ENCODE data around the gene NR2C1.

DNA sequence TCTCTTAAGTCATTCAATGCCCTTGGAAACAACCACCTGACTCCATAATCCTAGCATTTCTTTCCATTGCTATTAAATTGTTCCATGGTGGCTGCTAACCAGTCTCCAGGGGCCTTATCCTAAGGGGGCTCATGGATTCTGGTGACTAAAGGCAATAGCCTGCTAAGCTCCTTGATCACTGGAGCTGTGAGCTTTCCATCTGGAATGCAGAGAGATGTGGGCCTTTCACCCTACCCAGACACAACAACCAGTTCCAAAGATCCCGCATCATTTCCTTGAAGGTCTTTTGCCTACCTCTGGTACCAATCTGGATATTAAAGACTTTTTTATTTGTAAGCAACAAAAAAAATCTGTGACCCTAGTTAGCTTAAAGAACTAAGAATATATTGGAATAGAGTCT is 102.9 kb downstream of the NR2C1 start:
- TF ChIP-seq CTCF (IDR thresholded peaks at IDR 0.05) (no peak), EZH2 (IDR thresholded peaks at IDR 0.05; ENCODE audit: borderline replicate concordance, insufficient read depth, low read depth, low read length, poor library complexity, severe bottlenecking) (no peak)
